IMR-90 (cell line): ENCODE results near the gene SFTPB.

Source experiments
- BHLHE40 ChIP-seq: fragments of 150-350 bp; IDR thresholded peaks from 2 replicates; pipeline ENCODE4 v1.6.1; 2016; ENCODE audit warnings: mild to moderate bottlenecking, low read depth, low read length
- MAZ ChIP-seq: IDR thresholded peaks from 2 replicates; pipeline ENCODE4 v1.6.1; 2012; ENCODE audit warnings: low read depth, mild to moderate bottlenecking, low read length, improper control_type of control experiment, moderate library complexity, borderline replicate concordance
- POLR2A ChIP-seq: IDR thresholded peaks from 2 replicates; pipeline ENCODE4 v1.6.1; 2012; ENCODE audit warnings: mild to moderate bottlenecking, low read depth, low read length
- RAD21 ChIP-seq: IDR thresholded peaks from 2 replicates; pipeline ENCODE4 v1.6.1; 2012; ENCODE audit warnings: low read length, improper control_type of control experiment
- SMC3 ChIP-seq: fragments of 150-350 bp; IDR thresholded peaks from 2 replicates; pipeline ENCODE4 v1.6.1; 2016; ENCODE audit warnings: low read depth, mild to moderate bottlenecking, antibody characterized with exemption, low read length, moderate library complexity
- TF ChIP-seq, protein P1 (sequence below): conservative IDR thresholded peaks from 2 replicates; pipeline ENCODE4 v1.5.1; 2012; ENCODE audit warnings: mild to moderate bottlenecking, low read depth, low read length, improper control_type of control experiment
- TF ChIP-seq, protein P2 (sequence below): fragments of 150-350 bp; IDR thresholded peaks from 2 replicates; pipeline ENCODE4 v1.6.1; 2017; ENCODE audit warnings: mild to moderate bottlenecking, antibody characterized with exemption, low read length, low read depth
- TF ChIP-seq, protein P3 (sequence below): fragments of 150-350 bp; IDR thresholded peaks from 2 replicates; pipeline ENCODE4 v1.6.1; 2016; ENCODE audit warnings: low read depth, mild to moderate bottlenecking, low read length, moderate library complexity, borderline replicate concordance

DNA sequence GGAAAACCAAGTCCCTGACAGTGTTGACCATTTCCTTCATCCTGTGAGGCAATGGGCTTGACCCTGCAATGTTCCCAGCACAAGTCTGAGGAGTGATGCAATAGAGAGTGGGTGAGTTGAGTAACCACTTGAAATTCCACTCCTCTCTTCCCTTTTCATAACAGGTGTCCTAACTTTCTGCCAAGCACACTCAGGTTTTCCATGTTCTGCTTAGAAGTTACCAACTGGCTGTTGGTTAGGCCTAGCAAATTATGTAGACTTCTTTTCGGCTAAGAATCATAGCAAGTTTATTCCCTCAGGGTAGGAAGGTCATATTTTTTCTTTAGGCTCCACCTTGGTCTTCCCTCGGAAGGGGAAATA lies 37.7 kb upstream of the SFTPB start:
- TF ChIP-seq, protein P1, sequence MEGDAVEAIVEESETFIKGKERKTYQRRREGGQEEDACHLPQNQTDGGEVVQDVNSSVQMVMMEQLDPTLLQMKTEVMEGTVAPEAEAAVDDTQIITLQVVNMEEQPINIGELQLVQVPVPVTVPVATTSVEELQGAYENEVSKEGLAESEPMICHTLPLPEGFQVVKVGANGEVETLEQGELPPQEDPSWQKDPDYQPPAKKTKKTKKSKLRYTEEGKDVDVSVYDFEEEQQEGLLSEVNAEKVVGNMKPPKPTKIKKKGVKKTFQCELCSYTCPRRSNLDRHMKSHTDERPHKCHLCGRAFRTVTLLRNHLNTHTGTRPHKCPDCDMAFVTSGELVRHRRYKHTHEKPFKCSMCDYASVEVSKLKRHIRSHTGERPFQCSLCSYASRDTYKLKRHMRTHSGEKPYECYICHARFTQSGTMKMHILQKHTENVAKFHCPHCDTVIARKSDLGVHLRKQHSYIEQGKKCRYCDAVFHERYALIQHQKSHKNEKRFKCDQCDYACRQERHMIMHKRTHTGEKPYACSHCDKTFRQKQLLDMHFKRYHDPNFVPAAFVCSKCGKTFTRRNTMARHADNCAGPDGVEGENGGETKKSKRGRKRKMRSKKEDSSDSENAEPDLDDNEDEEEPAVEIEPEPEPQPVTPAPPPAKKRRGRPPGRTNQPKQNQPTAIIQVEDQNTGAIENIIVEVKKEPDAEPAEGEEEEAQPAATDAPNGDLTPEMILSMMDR, result no peak
- TF ChIP-seq POLR2A, result no peak
- TF ChIP-seq BHLHE40, result peak; percentile 90
- TF ChIP-seq, protein P2, sequence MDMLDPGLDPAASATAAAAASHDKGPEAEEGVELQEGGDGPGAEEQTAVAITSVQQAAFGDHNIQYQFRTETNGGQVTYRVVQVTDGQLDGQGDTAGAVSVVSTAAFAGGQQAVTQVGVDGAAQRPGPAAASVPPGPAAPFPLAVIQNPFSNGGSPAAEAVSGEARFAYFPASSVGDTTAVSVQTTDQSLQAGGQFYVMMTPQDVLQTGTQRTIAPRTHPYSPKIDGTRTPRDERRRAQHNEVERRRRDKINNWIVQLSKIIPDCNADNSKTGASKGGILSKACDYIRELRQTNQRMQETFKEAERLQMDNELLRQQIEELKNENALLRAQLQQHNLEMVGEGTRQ, result no peak
- no peak for TF ChIP-seq RAD21
- peak; percentile 49; the same call in 1 of the 2 replicates for TF ChIP-seq MAZ
- TF ChIP-seq, protein P3, sequence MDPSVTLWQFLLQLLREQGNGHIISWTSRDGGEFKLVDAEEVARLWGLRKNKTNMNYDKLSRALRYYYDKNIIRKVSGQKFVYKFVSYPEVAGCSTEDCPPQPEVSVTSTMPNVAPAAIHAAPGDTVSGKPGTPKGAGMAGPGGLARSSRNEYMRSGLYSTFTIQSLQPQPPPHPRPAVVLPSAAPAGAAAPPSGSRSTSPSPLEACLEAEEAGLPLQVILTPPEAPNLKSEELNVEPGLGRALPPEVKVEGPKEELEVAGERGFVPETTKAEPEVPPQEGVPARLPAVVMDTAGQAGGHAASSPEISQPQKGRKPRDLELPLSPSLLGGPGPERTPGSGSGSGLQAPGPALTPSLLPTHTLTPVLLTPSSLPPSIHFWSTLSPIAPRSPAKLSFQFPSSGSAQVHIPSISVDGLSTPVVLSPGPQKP, result no peak
- TF ChIP-seq SMC3, result no peak
